ENCODE data around the gene USF1. TPM values are rescaled to one million over a fixed set of nuclear protein-coding genes. Genes with fewer than 3 reads are reported as not detected.

The USF1 gene
- total and polyA plus RNA-seq, 4 donors: 19.2 to 43.5 (median 27.2) TPM

DNA sequence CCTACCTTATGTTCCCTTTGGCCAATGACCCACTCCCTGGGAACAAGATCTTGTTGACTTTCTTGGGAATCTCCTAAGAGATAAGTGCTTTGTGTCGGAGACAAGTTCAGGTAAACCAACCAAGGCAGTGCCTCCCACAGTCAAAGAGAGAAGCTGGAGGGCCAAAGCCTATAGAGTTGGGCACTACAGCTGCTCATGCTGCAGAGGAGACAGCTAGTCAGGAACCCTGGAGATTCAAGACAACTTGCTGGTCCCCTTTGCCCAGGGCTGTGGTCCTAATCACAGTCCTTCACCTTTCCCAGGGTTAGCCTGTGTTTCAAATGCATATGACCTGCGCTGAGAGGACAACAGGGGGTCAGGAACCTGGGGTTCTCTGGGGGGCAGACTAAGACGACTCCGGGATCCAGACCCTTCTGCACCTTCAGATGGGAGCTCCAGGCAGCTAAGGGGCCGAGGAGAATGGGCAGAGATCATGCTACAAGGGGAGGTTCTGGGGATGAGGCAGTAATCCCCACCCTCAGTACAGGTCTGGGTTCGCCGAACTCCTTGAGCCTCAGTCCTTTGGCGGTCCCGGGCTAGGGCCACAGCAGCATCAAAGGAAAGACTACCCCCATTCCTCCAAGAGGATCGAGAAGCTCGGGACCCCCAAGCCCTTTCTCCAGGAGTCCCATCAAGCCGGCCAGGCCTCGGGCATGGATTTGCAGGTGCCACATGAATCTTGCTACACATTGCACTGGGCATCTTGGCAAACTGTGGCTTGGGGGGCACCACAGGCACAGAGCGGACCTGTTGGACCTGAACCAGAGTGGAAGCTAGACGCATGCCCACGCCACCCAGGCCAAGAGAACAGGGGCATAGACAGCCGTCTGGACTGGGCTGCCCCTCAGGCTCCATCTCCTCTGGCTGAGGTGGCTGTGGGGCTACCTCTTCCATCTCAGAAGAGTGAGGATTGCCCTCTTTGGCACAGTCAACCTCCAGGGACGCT lies 2.0 kb upstream of the USF1 start:
- TF ChIP-seq FOXA2 (IDR thresholded peaks at IDR 0.05) (no peak), TAF1 (conservative IDR thresholded peaks at IDR 0.05) (no peak), JUND (IDR thresholded peaks at IDR 0.05) (no peak), SP1 (IDR thresholded peaks at IDR 0.05) (no peak)
- TF ChIP-seq, protein P1, sequence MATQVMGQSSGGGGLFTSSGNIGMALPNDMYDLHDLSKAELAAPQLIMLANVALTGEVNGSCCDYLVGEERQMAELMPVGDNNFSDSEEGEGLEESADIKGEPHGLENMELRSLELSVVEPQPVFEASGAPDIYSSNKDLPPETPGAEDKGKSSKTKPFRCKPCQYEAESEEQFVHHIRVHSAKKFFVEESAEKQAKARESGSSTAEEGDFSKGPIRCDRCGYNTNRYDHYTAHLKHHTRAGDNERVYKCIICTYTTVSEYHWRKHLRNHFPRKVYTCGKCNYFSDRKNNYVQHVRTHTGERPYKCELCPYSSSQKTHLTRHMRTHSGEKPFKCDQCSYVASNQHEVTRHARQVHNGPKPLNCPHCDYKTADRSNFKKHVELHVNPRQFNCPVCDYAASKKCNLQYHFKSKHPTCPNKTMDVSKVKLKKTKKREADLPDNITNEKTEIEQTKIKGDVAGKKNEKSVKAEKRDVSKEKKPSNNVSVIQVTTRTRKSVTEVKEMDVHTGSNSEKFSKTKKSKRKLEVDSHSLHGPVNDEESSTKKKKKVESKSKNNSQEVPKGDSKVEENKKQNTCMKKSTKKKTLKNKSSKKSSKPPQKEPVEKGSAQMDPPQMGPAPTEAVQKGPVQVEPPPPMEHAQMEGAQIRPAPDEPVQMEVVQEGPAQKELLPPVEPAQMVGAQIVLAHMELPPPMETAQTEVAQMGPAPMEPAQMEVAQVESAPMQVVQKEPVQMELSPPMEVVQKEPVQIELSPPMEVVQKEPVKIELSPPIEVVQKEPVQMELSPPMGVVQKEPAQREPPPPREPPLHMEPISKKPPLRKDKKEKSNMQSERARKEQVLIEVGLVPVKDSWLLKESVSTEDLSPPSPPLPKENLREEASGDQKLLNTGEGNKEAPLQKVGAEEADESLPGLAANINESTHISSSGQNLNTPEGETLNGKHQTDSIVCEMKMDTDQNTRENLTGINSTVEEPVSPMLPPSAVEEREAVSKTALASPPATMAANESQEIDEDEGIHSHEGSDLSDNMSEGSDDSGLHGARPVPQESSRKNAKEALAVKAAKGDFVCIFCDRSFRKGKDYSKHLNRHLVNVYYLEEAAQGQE (IDR thresholded peaks at IDR 0.05): no peak
- TF ChIP-seq, protein P2, sequence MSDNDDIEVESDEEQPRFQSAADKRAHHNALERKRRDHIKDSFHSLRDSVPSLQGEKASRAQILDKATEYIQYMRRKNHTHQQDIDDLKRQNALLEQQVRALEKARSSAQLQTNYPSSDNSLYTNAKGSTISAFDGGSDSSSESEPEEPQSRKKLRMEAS (IDR thresholded peaks at IDR 0.05): no peak
- TF ChIP-seq, protein P3, sequence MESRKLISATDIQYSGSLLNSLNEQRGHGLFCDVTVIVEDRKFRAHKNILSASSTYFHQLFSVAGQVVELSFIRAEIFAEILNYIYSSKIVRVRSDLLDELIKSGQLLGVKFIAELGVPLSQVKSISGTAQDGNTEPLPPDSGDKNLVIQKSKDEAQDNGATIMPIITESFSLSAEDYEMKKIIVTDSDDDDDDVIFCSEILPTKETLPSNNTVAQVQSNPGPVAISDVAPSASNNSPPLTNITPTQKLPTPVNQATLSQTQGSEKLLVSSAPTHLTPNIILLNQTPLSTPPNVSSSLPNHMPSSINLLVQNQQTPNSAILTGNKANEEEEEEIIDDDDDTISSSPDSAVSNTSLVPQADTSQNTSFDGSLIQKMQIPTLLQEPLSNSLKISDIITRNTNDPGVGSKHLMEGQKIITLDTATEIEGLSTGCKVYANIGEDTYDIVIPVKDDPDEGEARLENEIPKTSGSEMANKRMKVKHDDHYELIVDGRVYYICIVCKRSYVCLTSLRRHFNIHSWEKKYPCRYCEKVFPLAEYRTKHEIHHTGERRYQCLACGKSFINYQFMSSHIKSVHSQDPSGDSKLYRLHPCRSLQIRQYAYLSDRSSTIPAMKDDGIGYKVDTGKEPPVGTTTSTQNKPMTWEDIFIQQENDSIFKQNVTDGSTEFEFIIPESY (IDR thresholded peaks at IDR 0.05): no peak
- TF ChIP-seq, protein P4, sequence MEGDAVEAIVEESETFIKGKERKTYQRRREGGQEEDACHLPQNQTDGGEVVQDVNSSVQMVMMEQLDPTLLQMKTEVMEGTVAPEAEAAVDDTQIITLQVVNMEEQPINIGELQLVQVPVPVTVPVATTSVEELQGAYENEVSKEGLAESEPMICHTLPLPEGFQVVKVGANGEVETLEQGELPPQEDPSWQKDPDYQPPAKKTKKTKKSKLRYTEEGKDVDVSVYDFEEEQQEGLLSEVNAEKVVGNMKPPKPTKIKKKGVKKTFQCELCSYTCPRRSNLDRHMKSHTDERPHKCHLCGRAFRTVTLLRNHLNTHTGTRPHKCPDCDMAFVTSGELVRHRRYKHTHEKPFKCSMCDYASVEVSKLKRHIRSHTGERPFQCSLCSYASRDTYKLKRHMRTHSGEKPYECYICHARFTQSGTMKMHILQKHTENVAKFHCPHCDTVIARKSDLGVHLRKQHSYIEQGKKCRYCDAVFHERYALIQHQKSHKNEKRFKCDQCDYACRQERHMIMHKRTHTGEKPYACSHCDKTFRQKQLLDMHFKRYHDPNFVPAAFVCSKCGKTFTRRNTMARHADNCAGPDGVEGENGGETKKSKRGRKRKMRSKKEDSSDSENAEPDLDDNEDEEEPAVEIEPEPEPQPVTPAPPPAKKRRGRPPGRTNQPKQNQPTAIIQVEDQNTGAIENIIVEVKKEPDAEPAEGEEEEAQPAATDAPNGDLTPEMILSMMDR (IDR thresholded peaks at IDR 0.05; ENCODE audit: low read depth, low read length, missing input control): no peak
- H3K9me3 ChIP-seq (ENCODE audit: control insufficient read depth in 4 of 4, low read length in 3 of 4): peaks cover 0 to 7% (median 2%) of the 10 kb centered on the region in 4 donors
- H3K36me3 ChIP-seq (ENCODE audit: control insufficient read depth in 4 of 4, insufficient read depth in 3 of 4, low read depth in 1 of 4, low read length in 3 of 4): peaks cover 0 to 11% (median 2%) of the 10 kb centered on the region in 4 donors
- H3K27me3 ChIP-seq (ENCODE audit: control insufficient read depth in 4 of 4, insufficient read depth in 4 of 4, low read length in 3 of 4): no peaks in the 10 kb centered on the region
- WGBS: 97% methylated on average over 18 of the region's 18 CpGs
- DNase-seq (ENCODE audit: low spot score): no peak
- peaks cover 3 to 19% (median 9%) of the 10 kb centered on the region in 4 donors for H3K4me1 ChIP-seq (ENCODE audit: control insufficient read depth in 4 of 4, insufficient read depth in 4 of 4, low read length in 3 of 4)
- H3K9ac ChIP-seq (ENCODE audit: low read depth in 1 of 2, low read length in 2 of 2): no peak overlapping the region
- no peak overlapping the region for H3K4me3 ChIP-seq (ENCODE audit: low read depth in 1 of 3, low read length in 3 of 3)
- H3K27ac ChIP-seq (ENCODE audit: low read depth in 1 of 2, low read length in 2 of 2): no peak overlapping the region

DNA sequence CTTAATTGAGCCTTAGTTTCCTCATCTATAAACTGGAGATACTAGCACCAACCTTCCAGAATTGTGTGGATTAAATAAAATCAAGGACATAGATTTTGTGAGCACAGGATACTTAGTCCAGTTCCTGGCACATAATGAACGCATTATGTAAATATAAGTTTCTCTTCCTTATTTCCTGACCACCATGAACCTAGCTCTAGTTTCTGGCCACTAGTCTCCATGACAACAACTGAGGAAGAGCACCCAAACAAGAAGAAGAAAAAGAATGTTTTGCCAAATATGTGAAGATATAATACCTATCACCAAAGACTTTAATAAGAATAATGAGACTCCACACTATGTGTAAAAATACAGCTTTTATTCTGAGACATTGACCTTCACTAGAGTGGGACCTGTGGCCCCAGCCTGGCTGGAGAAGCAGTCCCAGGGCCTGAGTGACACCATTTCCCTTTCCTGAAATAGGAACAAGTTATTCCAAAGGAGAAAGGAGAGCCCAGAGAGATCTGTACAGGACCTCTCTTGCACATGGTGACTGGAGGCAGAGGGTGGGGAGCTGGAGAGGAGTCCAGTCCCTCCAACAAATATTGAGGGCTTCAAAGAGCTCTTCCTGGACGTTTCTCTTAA lies 940 bp upstream of the USF1 start:
- no peak overlapping the region for H3K9ac ChIP-seq (ENCODE audit: low read depth in 1 of 2, low read length in 2 of 2)
- DNase-seq (ENCODE audit: low spot score): no peak
- no peak for TF ChIP-seq RXRA (IDR thresholded peaks at IDR 0.05)
- peaks cover 0 to 7% (median 2%) of the 10 kb centered on the region in 4 donors for H3K9me3 ChIP-seq (ENCODE audit: control insufficient read depth in 4 of 4, low read length in 3 of 4)
- H3K4me3 ChIP-seq (ENCODE audit: low read depth in 1 of 3, low read length in 3 of 3): peak overlapping the region; percentile 89 to 97 (median 91)
- no peaks in the 10 kb centered on the region for H3K27me3 ChIP-seq (ENCODE audit: control insufficient read depth in 4 of 4, insufficient read depth in 4 of 4, low read length in 3 of 4)
- 65% methylated on average over 2 of the region's 2 CpGs for WGBS
- H3K4me1 ChIP-seq (ENCODE audit: control insufficient read depth in 4 of 4, insufficient read depth in 4 of 4, low read length in 3 of 4): peaks cover 3 to 19% (median 9%) of the 10 kb centered on the region in 4 donors
- peaks cover 0 to 18% (median 12%) of the 10 kb centered on the region in 4 donors for H3K36me3 ChIP-seq (ENCODE audit: control insufficient read depth in 4 of 4, insufficient read depth in 3 of 4, low read depth in 1 of 4, low read length in 3 of 4)
- peak overlapping the region; percentile 85 to 92 for H3K27ac ChIP-seq (ENCODE audit: low read depth in 1 of 2, low read length in 2 of 2)

All from liver (tissue), 9 donors.